ENCODE results near the gene CSF1.

CSF1 gene

GRCh38 chr1:109932679-109933078 is 22.0 kb downstream of the CSF1 start:
- no peaks in the 10 kb centered on the region for H3K36me3 ChIP-seq (replicated peaks; ENCODE audit: low read depth, low read length)
- H2AFZ ChIP-seq (ENCODE audit: low read depth, low read length): no peak overlapping the region
- H3K9me3 ChIP-seq (ENCODE audit: insufficient read depth, low read length): no peaks in the 10 kb centered on the region
- H4K20me1 ChIP-seq (ENCODE audit: insufficient read depth, low read length): no peaks in the 10 kb centered on the region
- no peaks in the 10 kb centered on the region for H3K4me1 ChIP-seq (ENCODE audit: low read length)
- TF ChIP-seq CTCF (IDR thresholded peaks at IDR 0.05; ENCODE audit: low read depth, low read length) (no peak), EZH2phosphoT487 (IDR thresholded peaks at IDR 0.05; ENCODE audit: low read depth) (no peak)
- H3K4me3 ChIP-seq (ENCODE audit: low read length): no peak overlapping the region
- no peaks in the 10 kb centered on the region for H3K27me3 ChIP-seq (ENCODE audit: low read depth, low read length)
- H3K4me2 ChIP-seq (ENCODE audit: low read length): no peak overlapping the region
- no peak overlapping the region for H3K27ac ChIP-seq (ENCODE audit: low read length)
- no peak overlapping the region for H3K9ac ChIP-seq (ENCODE audit: low read length)
- H3K79me2 ChIP-seq (ENCODE audit: low read length): no peaks in the 10 kb centered on the region

- TF ChIP-seq EZH2phosphoT487 (IDR thresholded peaks at IDR 0.05; ENCODE audit: low read depth) (no peak), CTCF (IDR thresholded peaks at IDR 0.05; ENCODE audit: low read depth, low read length) (no peak)
- H3K79me2 ChIP-seq (ENCODE audit: low read length): no peaks in the 10 kb centered on the region
- H3K4me3 ChIP-seq (ENCODE audit: low read length): no peak overlapping the region
- H3K9me3 ChIP-seq (ENCODE audit: insufficient read depth, low read length): no peaks in the 10 kb centered on the region
- no peak overlapping the region for H3K27ac ChIP-seq (ENCODE audit: low read length)
- no peaks in the 10 kb centered on the region for H3K4me1 ChIP-seq (ENCODE audit: low read length)
- no peak overlapping the region for H3K4me2 ChIP-seq (ENCODE audit: low read length)
- H3K36me3 ChIP-seq (replicated peaks; ENCODE audit: low read depth, low read length): no peaks in the 10 kb centered on the region
- H4K20me1 ChIP-seq (ENCODE audit: insufficient read depth, low read length): no peaks in the 10 kb centered on the region
- no peak overlapping the region for H2AFZ ChIP-seq (ENCODE audit: low read depth, low read length)
- no peak overlapping the region for H3K9ac ChIP-seq (ENCODE audit: low read length)
- H3K27me3 ChIP-seq (ENCODE audit: low read depth, low read length): no peaks in the 10 kb centered on the region
These were observed 23.4 kb downstream of the CSF1 start for GRCh38 chr1:109933856-109934711.

GRCh38 chr1:109935451-109935900 is 24.8 kb downstream of the CSF1 start:
- Histone ChIP-seq H3K4me1 (ENCODE audit: low read length) (no peaks in the 10 kb centered on the region), H3K9me3 (ENCODE audit: insufficient read depth, low read length) (no peaks in the 10 kb centered on the region), H3K9ac (ENCODE audit: low read length) (no peak overlapping the region), H3K36me3 (replicated peaks; ENCODE audit: low read depth, low read length) (no peaks in the 10 kb centered on the region), H3K27ac (ENCODE audit: low read length) (no peak overlapping the region), H2AFZ (ENCODE audit: low read depth, low read length) (no peak overlapping the region), H3K4me3 (ENCODE audit: low read length) (no peak overlapping the region), H3K27me3 (ENCODE audit: low read depth, low read length) (no peaks in the 10 kb centered on the region), H3K4me2 (ENCODE audit: low read length) (no peak overlapping the region), H4K20me1 (ENCODE audit: insufficient read depth, low read length) (no peaks in the 10 kb centered on the region), H3K79me2 (ENCODE audit: low read length) (no peaks in the 10 kb centered on the region)
- no peak for TF ChIP-seq CTCF (IDR thresholded peaks at IDR 0.05; ENCODE audit: low read depth, low read length)
- no peak for TF ChIP-seq EZH2phosphoT487 (IDR thresholded peaks at IDR 0.05; ENCODE audit: low read depth)

GRCh38 chr1:109937738-109938137 is 27.1 kb downstream of the CSF1 start:
- no peaks in the 10 kb centered on the region for H3K27me3 ChIP-seq (ENCODE audit: low read depth, low read length)
- no peak overlapping the region for H3K9ac ChIP-seq (ENCODE audit: low read length)
- H3K27ac ChIP-seq (ENCODE audit: low read length): no peak overlapping the region
- no peaks in the 10 kb centered on the region for H3K79me2 ChIP-seq (ENCODE audit: low read length)
- H3K36me3 ChIP-seq (replicated peaks; ENCODE audit: low read depth, low read length): no peaks in the 10 kb centered on the region
- H3K4me2 ChIP-seq (ENCODE audit: low read length): no peak overlapping the region
- no peaks in the 10 kb centered on the region for H4K20me1 ChIP-seq (ENCODE audit: insufficient read depth, low read length)
- no peak for TF ChIP-seq CTCF (IDR thresholded peaks at IDR 0.05; ENCODE audit: low read depth, low read length)
- TF ChIP-seq EZH2phosphoT487 (IDR thresholded peaks at IDR 0.05; ENCODE audit: low read depth): no peak
- H2AFZ ChIP-seq (ENCODE audit: low read depth, low read length): no peak overlapping the region
- no peak overlapping the region for H3K4me3 ChIP-seq (ENCODE audit: low read length)
- H3K9me3 ChIP-seq (ENCODE audit: insufficient read depth, low read length): no peaks in the 10 kb centered on the region
- no peaks in the 10 kb centered on the region for H3K4me1 ChIP-seq (ENCODE audit: low read length)
